K562 treated with DMSO at 1 percent for 24 hours (cell line): Measurements from ENCODE around the gene DMXL1. TPM values are rescaled to one million over a fixed set of nuclear protein-coding genes. Genes with fewer than 3 reads are reported as not detected.

Experiments
- total RNA-seq: library from RNA; unstranded; fragments of 300-600 nt; gene quantifications from 2 replicates; pipeline ENCODE4 v1.2.3, GENCODE V29; 2022; ENCODE audit warnings: low read depth; ENCODE audit not compliant: insufficient read depth

The DMXL1 gene
- 10.4 and 18.7 TPM in 2 replicates for total RNA-seq

DNA sequence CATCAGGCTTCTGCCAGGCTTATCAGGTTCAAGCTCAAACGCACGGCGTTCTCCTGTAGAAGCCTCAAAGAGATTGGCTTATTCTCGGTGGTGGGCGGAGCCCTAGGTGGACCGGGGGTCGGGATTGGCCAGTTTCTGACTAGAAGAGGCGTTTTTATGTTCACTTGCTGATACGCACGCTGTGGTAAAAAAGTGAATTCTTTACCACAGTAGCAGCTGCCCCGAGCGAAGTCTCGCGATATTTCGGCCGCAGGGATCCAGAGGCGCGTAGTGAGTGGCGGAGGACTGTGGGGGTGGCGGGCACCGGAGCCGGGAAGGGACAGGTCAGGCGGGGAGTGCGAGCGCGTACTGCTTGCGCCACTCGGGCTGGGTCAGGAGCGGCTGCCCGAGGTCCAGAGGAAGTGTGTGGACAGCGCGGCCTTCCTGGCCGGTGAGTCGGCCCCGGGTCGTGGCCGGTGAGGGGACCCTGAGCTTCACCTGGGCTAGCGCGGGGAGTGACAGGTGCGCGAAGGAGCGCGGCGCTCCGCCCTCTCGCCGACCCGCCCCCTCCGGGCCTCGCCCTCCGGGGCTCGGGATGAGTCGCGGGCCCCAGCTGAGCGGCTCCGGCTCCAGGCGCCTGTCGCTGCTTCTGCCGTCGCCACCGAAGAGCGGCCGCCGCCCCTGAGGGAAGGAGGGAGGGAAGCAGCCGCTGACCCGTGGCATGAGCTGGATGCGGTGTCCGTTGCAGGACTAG is at the start of gene DMXL1:
DMXL1 (plus strand) TSS at position 260 of the 733 bp plus-strand sequence. CDS start 483 bp downstream, outside the sequence.

Other genes with a start within 250 kb of the DMXL1 start
- 5.1 and 5.7 TPM in 2 replicates for gene DTWD2, start 82.5 kb upstream of the DMXL1 start, total RNA-seq